Effector memory CD4-positive, alpha-beta T cell (primary cell): Measurements from ENCODE around the gene CHRM2.

Experiments
- DNase-seq, 3 donors: peaks; one replicate each; pipeline ENCODE4 v3.0.0-alpha.2; 2020
- H3K27ac ChIP-seq: 2 replicates; pipeline ENCODE4 v1.7.0; 2013; ENCODE audit warnings: mild to moderate bottlenecking, low read length, moderate library complexity; ENCODE audit not compliant: insufficient read depth, poor library complexity, severe bottlenecking
- H3K27me3 ChIP-seq: replicated peaks from 2 replicates; pipeline ENCODE4 v1.7.0; 2013; ENCODE audit warnings: mild to moderate bottlenecking, low read length; ENCODE audit not compliant: insufficient read depth, control insufficient read depth, poor library complexity, severe bottlenecking
- H3K36me3 ChIP-seq: 2 replicates; pipeline ENCODE4 v1.7.0; 2013; ENCODE audit warnings: mild to moderate bottlenecking, low read length, moderate library complexity; ENCODE audit not compliant: control insufficient read depth, insufficient read depth
- H3K4me1 ChIP-seq: 2 replicates; pipeline ENCODE4 v1.7.0; 2013; ENCODE audit warnings: low read length, mild to moderate bottlenecking; ENCODE audit not compliant: control insufficient read depth, insufficient read depth, poor library complexity, severe bottlenecking
- H3K4me3 ChIP-seq: 2 replicates; pipeline ENCODE4 v1.7.0; 2013; ENCODE audit warnings: low read length, low read depth, mild to moderate bottlenecking; ENCODE audit not compliant: insufficient read depth, poor library complexity, severe bottlenecking
- H3K9me3 ChIP-seq: 2 replicates; pipeline ENCODE4 v1.7.0; 2013; ENCODE audit warnings: mild to moderate bottlenecking, low read length, moderate library complexity; ENCODE audit not compliant: control insufficient read depth

CHRM2 gene

DNA sequence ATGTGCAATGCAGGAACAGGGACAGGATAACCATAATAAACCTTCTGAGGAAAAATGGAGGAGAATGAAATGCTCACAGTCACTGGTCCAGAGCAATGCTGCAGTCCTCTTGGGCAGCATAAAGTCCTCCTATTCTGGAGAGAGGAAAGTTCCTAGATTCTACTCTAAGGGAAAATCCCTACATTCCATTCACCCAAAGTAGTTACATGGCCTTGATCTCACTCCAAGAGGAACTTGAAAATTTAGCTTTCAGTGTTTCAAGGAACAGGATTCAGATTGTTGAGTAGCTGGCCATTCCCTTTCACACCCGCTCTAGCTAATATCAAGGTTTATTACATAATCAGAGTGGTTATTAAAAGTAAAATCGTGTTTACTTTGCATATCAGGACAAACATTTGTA, 168.3 kb downstream of the CHRM2 start:
- no peak for DNase-seq
- Histone ChIP-seq H3K9me3 (no peaks in the 10 kb centered on the region), H3K4me3 (no peak overlapping the region), H3K36me3 (no peaks in the 10 kb centered on the region), H3K4me1 (no peaks in the 10 kb centered on the region), H3K27me3 (no peaks in the 10 kb centered on the region), H3K27ac (no peak overlapping the region)

DNA sequence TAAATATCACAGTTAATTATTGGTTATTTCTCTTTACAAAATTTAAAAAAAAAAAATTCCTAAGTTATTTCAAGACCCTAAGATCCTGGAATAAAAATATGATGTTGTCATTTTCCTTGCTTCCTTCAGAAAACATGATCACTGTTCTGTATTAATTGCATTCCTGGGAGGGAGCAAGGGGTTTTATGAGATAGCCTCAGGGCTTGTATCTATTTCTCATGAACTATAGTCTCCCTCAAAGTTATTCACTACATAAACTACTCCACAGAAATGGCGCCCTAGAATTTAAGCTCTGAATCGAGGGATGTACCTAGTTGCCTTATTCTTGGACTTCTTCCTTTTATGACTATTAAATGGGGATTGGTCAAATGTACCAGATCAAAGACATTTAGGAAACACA, 170.3 kb downstream of the CHRM2 start:
- no peak overlapping the region for H3K27ac ChIP-seq
- H3K36me3 ChIP-seq: no peaks in the 10 kb centered on the region
- H3K9me3 ChIP-seq: no peaks in the 10 kb centered on the region
- no peak overlapping the region for H3K4me3 ChIP-seq
- no peaks in the 10 kb centered on the region for H3K4me1 ChIP-seq
- H3K27me3 ChIP-seq: no peaks in the 10 kb centered on the region
- no peak for DNase-seq

DNA sequence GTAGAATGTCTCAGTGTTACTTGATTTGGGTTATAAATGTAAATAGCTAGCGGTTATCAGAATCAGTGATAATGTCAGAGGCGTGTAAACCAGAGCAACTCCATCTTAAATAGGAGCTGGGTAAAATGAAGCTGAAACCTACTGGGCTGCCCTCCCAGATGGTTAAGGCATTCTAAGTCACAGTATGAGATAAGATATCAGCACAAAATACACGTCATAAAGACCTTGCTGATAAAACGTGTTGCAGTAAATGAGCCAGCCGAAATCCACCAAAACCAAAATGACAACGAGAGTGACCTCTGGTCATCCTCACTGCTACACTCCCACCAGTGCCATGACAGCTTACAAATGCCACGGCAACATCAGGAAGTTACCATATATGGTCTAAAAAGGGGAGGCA, 172.3 kb downstream of the CHRM2 start:
- H3K36me3 ChIP-seq: no peaks in the 10 kb centered on the region
- no peaks in the 10 kb centered on the region for H3K4me1 ChIP-seq
- DNase-seq: no peak
- no peak overlapping the region for H3K4me3 ChIP-seq
- no peak overlapping the region for H3K27ac ChIP-seq
- H3K9me3 ChIP-seq: no peaks in the 10 kb centered on the region
- no peaks in the 10 kb centered on the region for H3K27me3 ChIP-seq

DNA sequence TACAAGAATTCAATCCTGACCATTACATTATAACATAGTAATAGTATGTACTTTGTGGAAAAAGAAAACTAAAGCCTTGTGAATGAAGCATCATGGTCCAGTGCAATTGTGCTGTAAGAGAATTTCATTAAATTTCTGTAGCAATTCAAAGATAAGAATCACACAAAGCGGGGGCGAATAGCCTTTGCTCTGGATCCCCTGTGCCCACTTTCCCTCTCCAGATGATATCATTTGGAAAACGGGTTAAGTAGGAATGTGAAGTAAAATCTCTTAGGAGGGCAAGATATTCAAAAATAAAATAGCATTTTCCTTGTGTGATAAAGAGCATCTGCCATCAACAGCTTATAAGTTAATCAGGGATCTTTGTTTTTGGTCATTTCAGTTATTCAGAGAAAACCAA, 177.1 kb downstream of the CHRM2 start:
- Histone ChIP-seq H3K27ac (no peak overlapping the region), H3K4me3 (no peak overlapping the region), H3K36me3 (no peaks in the 10 kb centered on the region), H3K9me3 (no peaks in the 10 kb centered on the region), H3K27me3 (no peaks in the 10 kb centered on the region), H3K4me1 (no peaks in the 10 kb centered on the region)
- no peak for DNase-seq

DNA sequence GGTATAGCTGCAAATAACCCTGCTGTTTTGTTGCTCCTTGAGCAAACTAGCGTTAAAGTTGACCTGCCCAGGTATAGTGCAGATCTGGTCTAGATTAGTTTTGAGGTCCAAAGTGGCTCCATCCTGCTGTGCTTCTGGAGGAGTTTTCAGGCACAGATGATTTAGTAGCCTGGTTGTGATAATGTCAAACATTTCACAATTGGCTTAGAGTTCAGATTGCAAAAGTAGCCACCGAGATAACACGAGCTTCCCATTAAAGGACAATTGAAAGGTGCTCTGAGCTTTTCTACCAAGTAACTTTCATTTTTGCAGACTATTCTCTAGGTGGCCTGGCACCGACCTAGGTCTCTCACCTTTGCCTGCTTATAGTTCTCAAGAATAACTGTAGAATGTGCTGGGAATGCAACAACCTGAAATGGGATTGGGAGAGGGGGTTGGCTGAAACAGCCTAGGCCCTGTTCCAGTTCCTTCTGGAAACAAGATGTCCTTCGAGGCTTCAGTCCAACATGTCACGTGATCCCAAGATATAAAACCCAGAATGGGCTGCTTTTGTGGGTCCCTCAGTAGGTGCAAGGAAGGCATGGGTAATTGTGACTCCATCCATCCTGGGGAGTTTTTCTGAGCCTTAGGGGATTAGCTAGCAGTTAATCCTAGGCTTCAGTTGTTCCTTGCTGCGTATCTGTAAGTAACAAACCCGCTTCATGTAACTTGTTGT, 201.0 kb downstream of the CHRM2 start:
- H3K9me3 ChIP-seq: no peaks in the 10 kb centered on the region
- H3K4me3 ChIP-seq: no peak overlapping the region
- no peak for DNase-seq
- no peaks in the 10 kb centered on the region for H3K4me1 ChIP-seq
- no peaks in the 10 kb centered on the region for H3K27me3 ChIP-seq
- H3K36me3 ChIP-seq: no peaks in the 10 kb centered on the region
- H3K27ac ChIP-seq: no peak overlapping the region
